Progenitor cell of endocrine pancreas (in vitro differentiated cells): ENCODE measurements around the gene AFDN. TPM values are rescaled to one million over a fixed set of nuclear protein-coding genes. Genes with fewer than 3 reads are reported as not detected.
A peak's percentile ranks its signal among the peaks of the same experiment; 100 is the strongest.

ENCODE experiments used
- DNase-seq: peaks from one replicate; pipeline ENCODE4 v3.0.0; 2021; ENCODE audit warnings: low spot score; ENCODE audit not compliant: unreplicated experiment
- H3K27ac Mint-ChIP-seq: 2 replicates; pipeline ENCODE4 v1.8.0; 2021; ENCODE audit warnings: mild to moderate bottlenecking, moderate library complexity, mixed read lengths
- H3K27me3 Mint-ChIP-seq: 2 replicates; pipeline ENCODE4 v1.8.0; 2021; ENCODE audit warnings: mixed read lengths
- H3K36me3 Mint-ChIP-seq: 2 replicates; pipeline ENCODE4 v1.8.0; 2022; ENCODE audit warnings: mixed read lengths; ENCODE audit not compliant: insufficient read depth
- H3K4me1 Mint-ChIP-seq: 2 replicates; pipeline ENCODE4 v1.8.0; 2021; ENCODE audit warnings: low read depth, mixed read lengths
- H3K4me3 Mint-ChIP-seq: 2 replicates; pipeline ENCODE4 v1.8.0; 2021; ENCODE audit warnings: low read depth, mild to moderate bottlenecking, moderate library complexity, mixed read lengths
- H3K9me3 Mint-ChIP-seq: 2 replicates; pipeline ENCODE4 v1.8.0; 2021; ENCODE audit warnings: low read depth, mixed read lengths
- total RNA-seq: library from RNA; stranded (reverse); gene quantifications from 2 replicates; pipeline ENCODE4 v1.2.1, GENCODE V29; 2021
- TF ChIP-seq, protein P1 (sequence below): fragments of 200-600 bp; sonication (generic); IDR thresholded peaks from one replicate; pipeline ENCODE4 v1.5.0; 2021; ENCODE audit warnings: antibody characterized with exemption, mild to moderate bottlenecking; ENCODE audit not compliant: unreplicated experiment

Gene AFDN
- total RNA-seq, 1 donor from 2014 or later = 423 TPM

DNA sequence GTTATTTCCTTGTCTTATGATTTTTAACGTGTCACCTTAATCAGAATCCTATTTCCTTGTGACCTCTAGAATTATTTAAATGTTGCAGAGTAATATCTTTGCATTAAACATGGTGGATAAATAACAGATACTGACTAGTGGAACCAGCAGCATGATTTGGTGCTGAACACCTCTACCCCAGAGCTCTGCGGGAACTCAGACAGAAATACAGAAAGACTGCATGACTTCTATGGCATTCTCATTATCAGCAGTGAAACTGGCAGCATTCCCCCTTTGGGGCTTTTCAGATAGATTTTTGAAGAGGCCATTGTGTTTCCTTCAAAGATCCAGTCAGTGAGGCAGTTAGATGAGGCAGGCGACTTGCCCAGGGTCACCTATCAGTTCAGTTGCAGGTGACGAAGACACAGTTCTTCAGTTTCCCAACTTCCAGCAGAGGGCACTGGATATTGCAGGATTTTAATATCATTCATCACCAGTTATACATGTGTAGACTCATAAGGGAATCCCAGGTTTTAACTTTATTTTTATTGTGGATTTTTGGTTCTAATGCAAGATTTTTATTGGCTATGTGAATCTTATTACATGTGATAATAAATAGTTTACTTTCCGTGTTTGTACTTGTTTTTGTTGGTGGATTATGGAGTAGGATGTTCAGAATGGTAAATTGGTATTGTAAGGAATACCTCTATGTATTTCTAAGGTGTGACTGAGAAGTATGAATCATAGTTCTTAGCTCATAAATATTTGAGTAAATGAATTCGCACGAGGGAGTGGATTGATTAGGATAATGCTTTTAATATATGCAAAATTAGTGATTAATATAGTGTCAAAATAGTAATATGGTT lies 81.3 kb downstream of the AFDN start:
- DNase-seq = no peak
- H3K9me3 Mint-ChIP-seq = no peaks in the 10 kb centered on the region
- no peaks in the 10 kb centered on the region for H3K27me3 Mint-ChIP-seq
- TF ChIP-seq, protein P1, sequence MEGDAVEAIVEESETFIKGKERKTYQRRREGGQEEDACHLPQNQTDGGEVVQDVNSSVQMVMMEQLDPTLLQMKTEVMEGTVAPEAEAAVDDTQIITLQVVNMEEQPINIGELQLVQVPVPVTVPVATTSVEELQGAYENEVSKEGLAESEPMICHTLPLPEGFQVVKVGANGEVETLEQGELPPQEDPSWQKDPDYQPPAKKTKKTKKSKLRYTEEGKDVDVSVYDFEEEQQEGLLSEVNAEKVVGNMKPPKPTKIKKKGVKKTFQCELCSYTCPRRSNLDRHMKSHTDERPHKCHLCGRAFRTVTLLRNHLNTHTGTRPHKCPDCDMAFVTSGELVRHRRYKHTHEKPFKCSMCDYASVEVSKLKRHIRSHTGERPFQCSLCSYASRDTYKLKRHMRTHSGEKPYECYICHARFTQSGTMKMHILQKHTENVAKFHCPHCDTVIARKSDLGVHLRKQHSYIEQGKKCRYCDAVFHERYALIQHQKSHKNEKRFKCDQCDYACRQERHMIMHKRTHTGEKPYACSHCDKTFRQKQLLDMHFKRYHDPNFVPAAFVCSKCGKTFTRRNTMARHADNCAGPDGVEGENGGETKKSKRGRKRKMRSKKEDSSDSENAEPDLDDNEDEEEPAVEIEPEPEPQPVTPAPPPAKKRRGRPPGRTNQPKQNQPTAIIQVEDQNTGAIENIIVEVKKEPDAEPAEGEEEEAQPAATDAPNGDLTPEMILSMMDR = peak; percentile 55
- H3K4me1 Mint-ChIP-seq = peaks cover 30% of the 10 kb centered on the region
- no peak overlapping the region for H3K4me3 Mint-ChIP-seq
- H3K27ac Mint-ChIP-seq = peak overlapping the region; percentile 7
- peaks cover 42% of the 10 kb centered on the region for H3K36me3 Mint-ChIP-seq

DNA sequence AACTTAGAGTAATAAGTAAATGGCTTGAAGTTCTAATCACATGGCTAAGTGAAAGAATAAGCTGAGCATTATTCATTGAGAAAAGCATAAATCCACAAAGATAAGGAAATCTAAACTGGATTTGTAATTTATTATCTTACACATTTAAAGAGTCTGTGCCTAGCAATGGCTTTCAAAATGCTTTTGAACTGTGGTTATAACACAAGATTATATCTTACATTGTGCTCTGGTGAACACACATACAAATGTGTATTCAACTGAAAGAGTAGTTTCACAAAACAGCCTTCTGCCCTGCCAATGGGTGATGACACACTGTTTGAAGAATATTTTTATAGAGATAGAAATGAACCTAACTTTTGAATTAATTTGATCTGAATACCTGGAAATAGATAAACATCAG lies 83.3 kb downstream of the AFDN start:
- H3K9me3 Mint-ChIP-seq = no peaks in the 10 kb centered on the region
- no peak overlapping the region for H3K27ac Mint-ChIP-seq

DNA sequence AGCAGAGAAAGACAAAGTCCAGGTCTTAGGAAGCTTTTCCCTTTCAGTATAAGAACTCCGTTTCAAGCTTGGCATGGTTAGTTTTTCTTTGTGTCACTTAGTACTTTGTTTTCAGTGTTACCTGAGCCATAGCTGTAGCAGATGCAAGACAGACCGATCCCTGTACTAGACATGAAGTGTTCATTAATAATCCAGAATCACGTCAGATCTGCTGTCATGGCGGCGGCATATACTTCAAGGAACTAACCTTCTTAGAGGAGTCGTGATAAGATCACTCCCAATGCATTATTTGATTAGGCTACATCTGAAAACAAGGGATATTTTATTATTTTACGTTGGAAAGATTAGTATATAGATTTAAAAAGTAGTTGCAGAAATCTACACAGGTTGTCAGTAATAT lies 83.9 kb downstream of the AFDN start:
- H3K27me3 Mint-ChIP-seq = no peaks in the 10 kb centered on the region
- no peaks in the 10 kb centered on the region for H3K9me3 Mint-ChIP-seq
- TF ChIP-seq, protein P1 = no peak
- no peak overlapping the region for H3K4me3 Mint-ChIP-seq
- DNase-seq = no peak
- H3K27ac Mint-ChIP-seq = no peak overlapping the region
- peaks cover 12% of the 10 kb centered on the region for H3K4me1 Mint-ChIP-seq
- H3K36me3 Mint-ChIP-seq = peaks cover 30% of the 10 kb centered on the region

More for the DNA sequence above, 83.3 kb downstream of the AFDN start:
- Mint-ChIP-seq H3K36me3 (peaks cover 30% of the 10 kb centered on the region), H3K4me1 (peaks cover 12% of the 10 kb centered on the region), H3K27me3 (no peaks in the 10 kb centered on the region), H3K4me3 (no peak overlapping the region)
- DNase-seq = no peak
- TF ChIP-seq, protein P1 = no peak

DNA sequence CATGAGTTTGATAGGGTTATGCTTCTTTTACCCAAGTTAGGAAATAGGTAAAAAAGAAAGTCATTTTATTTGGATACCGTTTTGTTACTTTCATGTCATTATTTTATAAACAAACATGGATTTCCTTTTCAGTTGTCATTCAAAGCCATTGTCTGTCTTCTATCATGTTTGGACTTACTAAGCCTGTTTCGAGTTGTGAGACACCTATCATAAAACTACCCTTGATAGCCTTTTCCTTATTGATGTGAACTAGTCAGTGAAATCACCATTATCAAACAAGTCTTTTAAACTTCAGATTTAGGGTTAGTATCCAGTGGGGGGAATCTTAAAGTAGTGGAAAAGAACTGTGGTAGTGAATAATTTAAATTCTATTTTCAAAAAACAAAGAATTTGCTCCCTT lies 85.8 kb downstream of the AFDN start:
- no peak for DNase-seq
- H3K27me3 Mint-ChIP-seq = no peaks in the 10 kb centered on the region
- TF ChIP-seq, protein P1 = no peak
- H3K36me3 Mint-ChIP-seq = peaks cover 26% of the 10 kb centered on the region
- H3K4me3 Mint-ChIP-seq = no peak overlapping the region
- no peaks in the 10 kb centered on the region for H3K9me3 Mint-ChIP-seq
- H3K27ac Mint-ChIP-seq = no peak overlapping the region
- H3K4me1 Mint-ChIP-seq = peaks cover 12% of the 10 kb centered on the region

DNA sequence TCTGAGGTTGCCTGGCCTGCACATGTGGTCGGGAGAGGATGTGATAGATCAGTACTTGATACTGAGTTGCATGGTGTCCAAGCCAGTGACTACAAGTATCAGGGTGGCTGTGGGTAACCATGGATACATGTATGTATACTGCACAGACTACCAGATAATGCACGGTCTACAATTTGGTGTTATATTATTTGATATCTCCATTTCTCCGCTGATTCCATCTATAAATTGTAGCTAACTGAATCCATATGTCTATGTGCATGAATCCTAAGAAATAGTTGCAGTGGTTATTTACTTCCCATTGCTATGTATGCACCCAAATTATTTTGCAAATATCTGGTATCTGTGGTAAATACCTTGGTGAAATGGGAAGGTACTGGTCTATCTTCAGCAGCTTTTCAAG lies 87.0 kb downstream of the AFDN start:
- TF ChIP-seq, protein P1 = no peak
- Mint-ChIP-seq H3K27ac (peak overlapping the region; percentile 54), H3K9me3 (no peaks in the 10 kb centered on the region), H3K27me3 (no peaks in the 10 kb centered on the region), H3K4me1 (peaks cover 8% of the 10 kb centered on the region), H3K4me3 (no peak overlapping the region), H3K36me3 (peaks cover 28% of the 10 kb centered on the region)
- DNase-seq = no peak
